HG03460 (cell line): ENCODE data around the gene LARP1.

Experiments used
- ATAC-seq: cut with Tn5 transposase; IDR thresholded peaks from one replicate; pipeline ENCODE4 v1.9.1; 2021; ENCODE audit not compliant: unreplicated experiment

The LARP1 gene

GRCh38 chr5:154788212-154788611 lies 33.0 kb downstream of the LARP1 start:
- no peak for ATAC-seq

- ATAC-seq, result peak; percentile 74
Measured at GRCh38 chr5:154791535-154791934, 36.4 kb downstream of the LARP1 start.

DNA sequence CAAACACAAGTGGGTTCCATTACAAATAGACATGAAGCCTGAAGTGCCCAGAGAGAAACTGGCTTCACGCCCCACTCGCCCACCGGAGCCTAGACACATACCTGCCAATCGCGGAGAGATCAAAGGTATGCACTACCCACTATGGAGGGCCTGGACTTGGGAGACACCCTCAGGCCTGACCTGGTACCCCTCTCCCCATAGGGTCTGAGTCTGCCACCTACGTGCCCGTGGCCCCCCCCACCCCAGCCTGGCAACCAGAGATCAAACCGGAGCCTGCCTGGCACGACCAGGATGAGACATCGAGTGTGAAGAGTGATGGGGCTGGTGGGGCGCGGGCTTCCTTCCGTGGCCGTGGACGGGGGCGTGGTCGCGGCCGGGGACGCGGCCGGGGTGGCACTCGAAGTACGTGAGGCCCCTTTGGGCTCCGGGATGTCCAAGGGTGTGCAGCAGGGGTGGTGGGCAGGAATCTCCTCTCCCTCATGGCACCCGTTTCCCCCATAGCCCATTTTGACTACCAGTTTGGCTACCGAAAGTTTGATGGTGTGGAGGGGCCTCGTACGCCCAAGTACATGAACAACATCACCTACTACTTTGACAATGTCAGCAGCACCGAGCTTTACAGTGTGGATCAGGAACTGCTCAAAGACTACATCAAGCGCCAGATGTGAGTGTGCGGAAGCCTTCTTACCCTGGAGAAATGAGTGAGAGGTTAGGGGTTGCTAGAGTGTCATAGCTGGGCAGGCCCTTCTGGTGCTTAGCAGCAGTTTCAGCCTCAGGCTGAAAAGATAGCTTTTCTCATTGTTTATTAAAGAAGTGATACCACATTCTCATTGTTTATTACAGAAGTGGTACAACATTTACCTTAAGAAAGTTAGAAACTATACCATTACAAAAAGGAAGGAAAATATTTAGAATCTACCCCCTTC lies 38.7 kb downstream of the LARP1 start:
- ATAC-seq, result no peak

GRCh38 chr5:154794525-154795234 lies 39.5 kb downstream of the LARP1 start:
- ATAC-seq, result no peak

GRCh38 chr5:154795235-154795596 lies 40.0 kb downstream of the LARP1 start:
- ATAC-seq, result no peak

DNA sequence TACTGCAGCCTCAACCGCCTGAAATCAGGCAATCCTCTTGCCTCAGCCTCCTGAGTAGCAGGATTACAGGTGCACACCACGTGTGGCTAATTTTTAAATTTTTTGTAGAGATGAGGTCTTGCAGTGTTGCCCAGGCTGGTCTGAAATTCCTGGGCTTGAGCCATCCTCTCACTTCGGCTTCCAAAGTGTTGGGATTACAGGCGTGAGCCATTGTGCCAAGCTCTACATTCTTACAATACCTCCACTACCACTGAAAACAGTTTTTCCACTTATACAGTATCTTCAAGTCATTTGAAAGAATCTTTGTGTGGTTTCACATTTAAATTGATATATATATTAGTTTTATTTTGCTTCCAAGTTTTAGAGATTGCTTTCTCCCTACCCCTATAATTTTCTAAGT lies 42.6 kb downstream of the LARP1 start:
- ATAC-seq, result no peak

GRCh38 chr5:154800582-154800981 lies 45.4 kb downstream of the LARP1 start:
- no peak for ATAC-seq

GRCh38 chr5:154801083-154801482 lies 45.9 kb downstream of the LARP1 start:
- ATAC-seq, result no peak

DNA sequence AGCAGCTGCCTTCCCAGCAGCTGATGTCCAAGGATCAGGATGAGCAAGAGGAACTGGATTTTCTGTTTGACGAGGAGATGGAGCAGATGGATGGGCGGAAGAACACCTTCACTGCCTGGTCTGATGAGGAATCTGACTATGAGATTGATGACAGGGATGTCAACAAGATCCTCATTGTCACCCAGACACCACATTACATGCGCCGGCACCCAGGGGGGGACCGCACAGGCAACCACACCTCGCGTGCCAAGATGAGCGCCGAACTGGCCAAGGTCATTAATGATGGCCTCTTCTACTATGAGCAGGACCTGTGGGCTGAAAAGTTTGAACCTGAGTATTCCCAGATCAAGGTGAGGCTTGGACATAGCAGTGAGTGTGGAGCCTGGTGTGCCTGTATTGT lies 46.9 kb downstream of the LARP1 start:
- no peak for ATAC-seq

DNA sequence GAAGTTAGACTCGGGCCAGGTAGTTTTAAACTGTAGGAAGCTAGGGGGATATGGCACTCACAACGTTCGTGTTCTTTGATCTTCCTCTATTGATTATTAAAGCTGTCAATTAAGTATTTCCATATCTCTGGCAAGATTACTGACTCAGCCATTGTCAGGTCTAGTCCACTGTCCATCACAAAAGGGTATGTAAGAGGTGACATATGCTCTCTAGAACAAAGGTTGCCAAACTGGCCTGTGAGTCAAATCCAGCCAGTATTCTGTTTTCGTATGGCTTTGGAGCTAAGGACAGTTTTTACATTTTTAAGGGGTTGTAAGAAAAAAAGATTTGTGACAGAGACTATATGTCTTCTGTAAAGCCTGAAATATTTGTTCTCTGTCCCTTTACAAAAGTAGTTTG lies 51.0 kb downstream of the LARP1 start:
- ATAC-seq, result no peak

GRCh38 chr5:154811239-154811638 lies 56.1 kb downstream of the LARP1 start:
- no peak for ATAC-seq

DNA sequence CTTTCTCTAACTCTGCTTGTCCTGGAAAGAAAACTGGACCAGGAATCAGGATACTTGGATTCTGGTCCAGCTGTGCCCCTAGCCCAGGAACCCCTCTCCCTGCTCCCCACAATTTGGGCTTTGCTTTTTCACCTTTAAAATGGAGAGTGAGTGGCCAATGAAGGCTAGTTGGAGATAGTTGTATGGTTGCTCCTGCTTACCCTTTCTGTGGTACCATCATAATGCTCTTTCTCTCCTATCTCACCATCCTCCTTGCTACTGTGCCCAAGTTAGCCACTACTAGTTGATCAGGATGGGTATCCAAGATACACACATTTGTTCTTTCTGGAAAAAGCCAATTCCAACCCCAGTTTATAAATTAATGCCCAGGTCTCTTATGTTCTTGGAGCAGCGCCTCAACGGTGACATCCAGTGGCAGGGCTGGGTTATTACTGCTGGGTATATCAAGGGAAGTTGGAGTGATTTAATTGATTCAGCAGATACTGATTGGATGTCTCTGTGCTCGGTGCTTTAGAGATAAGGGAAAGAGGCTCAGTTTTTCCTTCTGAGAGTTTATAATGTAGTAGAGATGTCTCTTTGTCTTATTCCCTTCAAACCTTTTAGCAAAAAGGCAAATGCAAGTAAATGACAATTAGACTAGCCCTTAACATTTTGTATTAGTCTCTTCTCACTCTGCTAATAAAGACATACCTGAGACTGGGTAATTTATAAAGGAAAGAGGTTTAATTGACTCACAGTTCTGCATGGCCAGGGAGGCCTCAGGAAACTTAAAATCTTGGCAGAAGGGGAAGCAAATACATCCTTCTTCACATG lies 56.7 kb downstream of the LARP1 start:
- no peak for ATAC-seq

GRCh38 chr5:154813158-154813557 lies 58.0 kb downstream of the LARP1 start:
- no peak for ATAC-seq

DNA sequence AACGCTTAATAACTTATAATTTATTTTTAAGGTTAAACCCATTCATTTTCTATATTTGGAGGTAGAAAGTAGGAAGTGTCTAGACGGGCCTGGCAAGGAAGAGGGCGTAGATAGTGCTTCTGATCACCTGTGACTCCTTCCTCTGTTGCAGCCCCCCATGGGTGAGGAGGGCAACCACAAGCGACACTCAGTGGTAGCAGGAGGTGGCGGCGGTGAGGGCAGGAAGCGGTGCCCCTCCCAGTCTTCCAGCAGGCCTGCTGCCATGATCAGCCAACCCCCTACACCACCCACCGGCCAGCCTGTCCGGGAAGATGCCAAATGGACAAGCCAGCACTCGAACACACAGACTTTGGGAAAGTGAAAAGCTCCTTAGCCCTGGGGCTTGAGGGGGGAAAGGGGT lies 58.6 kb downstream of the LARP1 start:
- ATAC-seq, result no peak

- no peak for ATAC-seq
Measured at GRCh38 chr5:154815025-154815424, 59.8 kb downstream of the LARP1 start.

DNA sequence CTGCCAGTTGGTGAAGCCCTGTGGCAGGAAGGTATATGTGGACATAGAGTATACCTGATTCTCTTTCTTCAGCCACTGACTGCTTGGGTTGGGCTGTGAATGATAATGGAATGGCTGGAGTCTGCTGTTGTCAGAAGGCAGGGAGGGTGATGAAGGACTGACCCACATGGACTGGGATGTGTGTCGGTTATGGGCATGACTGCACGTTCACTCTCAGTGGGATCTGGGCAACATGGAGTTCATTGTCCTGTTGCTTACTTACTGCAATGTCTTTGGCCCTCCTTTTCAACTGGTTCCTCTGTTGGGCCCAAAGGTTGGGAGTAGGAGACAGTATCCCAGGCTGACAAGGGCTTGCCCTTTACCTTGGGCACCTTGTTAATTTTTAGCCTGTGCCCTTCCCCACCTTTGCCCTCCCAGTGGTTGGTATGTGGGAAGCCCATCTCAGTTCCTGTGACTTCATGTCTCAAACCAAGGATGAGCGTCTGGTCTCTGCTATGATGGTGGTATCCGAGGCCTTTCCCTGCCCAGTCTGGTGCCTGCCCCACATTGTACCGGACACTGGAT lies 60.6 kb downstream of the LARP1 start:
- no peak for ATAC-seq

DNA sequence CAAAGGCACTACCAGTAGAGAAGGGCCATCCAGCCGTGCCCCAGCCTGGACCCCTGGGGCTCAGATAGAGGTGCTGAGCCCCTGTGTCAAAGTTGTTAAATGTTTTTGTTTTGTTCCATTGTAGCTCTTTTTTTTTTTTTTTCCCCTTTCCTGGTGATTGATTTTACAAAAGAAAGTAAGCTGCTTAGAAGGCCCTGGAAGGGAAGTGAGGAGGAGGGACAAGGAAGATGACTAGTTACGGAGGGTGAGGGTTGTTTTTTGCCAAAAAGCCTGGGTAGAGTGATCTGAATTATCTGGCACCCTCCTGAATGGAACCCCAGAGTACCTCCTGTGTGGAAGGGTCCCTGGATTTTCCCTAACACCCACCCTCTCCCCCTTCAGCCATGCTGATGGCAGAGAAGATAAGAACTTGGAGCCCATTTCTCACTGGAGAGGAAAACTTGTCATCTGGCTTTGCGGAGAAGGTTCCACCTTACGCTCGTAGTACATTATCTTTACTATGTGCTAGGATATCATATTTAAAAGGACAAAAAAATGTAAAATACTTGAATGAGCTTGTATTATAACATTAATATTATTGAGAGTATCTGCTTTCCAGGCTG lies 61.8 kb downstream of the LARP1 start:
- ATAC-seq, result no peak

GRCh38 chr5:154817815-154818214 lies 62.6 kb downstream of the LARP1 start:
- ATAC-seq, result no peak

GRCh38 chr5:154818471-154819116 lies 63.4 kb downstream of the LARP1 start:
- no peak for ATAC-seq

DNA sequence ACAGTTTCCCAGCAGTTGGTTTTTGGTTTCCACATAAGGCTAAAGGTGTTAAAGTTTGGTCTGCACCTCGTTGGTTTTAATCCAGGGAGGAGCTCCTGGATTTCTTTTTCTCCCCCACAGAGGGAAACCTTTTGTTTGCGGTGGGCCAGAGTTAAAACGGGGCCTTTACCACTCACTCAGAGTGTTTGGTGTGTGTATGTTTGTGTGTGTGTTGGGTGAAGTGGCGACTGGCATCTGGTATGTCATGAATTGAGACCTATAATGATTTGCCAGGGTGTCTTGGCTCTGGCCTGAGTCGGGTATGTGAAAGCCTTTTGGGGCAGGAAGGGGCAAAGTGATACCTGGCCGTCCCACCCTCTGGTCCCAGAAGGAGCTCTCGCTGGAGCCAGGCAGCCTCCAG lies 64.4 kb downstream of the LARP1 start:
- no peak for ATAC-seq
